Endothelial cell of umbilical vein (primary cell): Measurements from ENCODE around the gene MRC2. TPM values are rescaled to one million over a fixed set of nuclear protein-coding genes. Genes with fewer than 3 reads are reported as not detected.

ENCODE experiments used
- BruUV-seq: library from RNA; stranded (reverse); fragments of 400-500 nt; replicated peaks from 2 replicates; lab custom pipeline; 2021; lab: Mats Ljungman, UMichigan
- CTCF ChIA-PET: fragments of 300-600, 350-600 bp; sonication (Branson Sonifier 250); formaldehyde crosslinking; loops from one replicate; lab custom pipeline; 2021; ENCODE audit warnings: antibody characterized with exemption, inconsistent platforms; lab: Charles Lee
- POLR2A ChIA-PET: fragments of 300-600, 350-600 bp; sonication (Branson Sonifier 250); formaldehyde crosslinking; loops from one replicate; lab custom pipeline; 2021; ENCODE audit warnings: antibody characterized with exemption, inconsistent platforms; lab: Charles Lee
- DNase-seq: peaks from one replicate; pipeline ENCODE4 v3.0.0-alpha.2; 2011; ENCODE audit warnings: low read depth, low spot score
- FAIRE-seq: peaks from 2 replicates; lab custom pipeline; 2011; peaks lifted over from hg19 to GRCh38; lab: Jason Lieb, UNC
- H2AFZ ChIP-seq: 2 replicates; pipeline ENCODE4 v1.6.0; 2012; ENCODE audit warnings: low read depth, low read length, control low read depth, inconsistent platforms
- H3K27ac ChIP-seq: 2 replicates; pipeline ENCODE4 v1.5.1; 2011; ENCODE audit warnings: low read depth, mild to moderate bottlenecking, control low read depth, low read length, moderate library complexity; ENCODE audit not compliant: insufficient read depth
- H3K27me3 ChIP-seq, 2 experiments: 2 replicates each; pipeline versions ENCODE4 v1.6.0 to v1.6.1; 2011; ENCODE audit warnings: low read length in 2 of 2, mixed read lengths in 1 of 2; ENCODE audit not compliant: control insufficient read depth in 2 of 2, insufficient read depth in 2 of 2
- H3K36me3 ChIP-seq, 2 experiments: 2 replicates in 1 of 2; 3 replicates in 1 of 2; pipeline ENCODE4 v1.5.1; 2011; ENCODE audit warnings: low read length in 2 of 2, mild to moderate bottlenecking in 1 of 2, moderate library complexity in 1 of 2; ENCODE audit not compliant: control insufficient read depth in 2 of 2, insufficient read depth in 2 of 2; ENCODE audit errors: extremely low read depth in 1 of 2
- H3K4me1 ChIP-seq: 3 replicates; pipeline ENCODE4 v1.5.1; 2011; ENCODE audit warnings: mild to moderate bottlenecking, low read length; ENCODE audit not compliant: control insufficient read depth, insufficient read depth; ENCODE audit errors: extremely low read depth
- H3K4me2 ChIP-seq: 2 replicates; pipeline ENCODE4 v1.6.1; 2011; ENCODE audit warnings: low read length, control low read depth, mixed read lengths; ENCODE audit not compliant: insufficient read depth
- H3K4me3 ChIP-seq, 3 experiments: fragments of 200-600 bp in 1 of 3; sonication (generic), shearing (Covaris generic) in 1 of 3; replicated peaks in 1 of 3; 2 replicates each; pipeline ENCODE4 v1.5.1; 2011 to 2016; ENCODE audit warnings: control low read depth in 3 of 3, low read length in 3 of 3, mild to moderate bottlenecking in 2 of 3, inconsistent platforms in 1 of 3, low read depth in 1 of 3, moderate library complexity in 1 of 3; ENCODE audit not compliant: insufficient read depth in 1 of 3
- H3K79me2 ChIP-seq: 2 replicates; pipeline ENCODE4 v1.6.0; 2012; ENCODE audit warnings: low read length, inconsistent platforms; ENCODE audit not compliant: control insufficient read depth, insufficient read depth
- H3K9ac ChIP-seq: replicated peaks from 2 replicates; pipeline ENCODE3; 2011; ENCODE audit warnings: low read length, control low read depth; ENCODE audit not compliant: insufficient read depth; ENCODE audit errors: extremely low read depth
- H3K9me1 ChIP-seq: replicated peaks from 3 replicates; pipeline ENCODE4 v1.6.0; 2011; ENCODE audit warnings: mild to moderate bottlenecking, low read length; ENCODE audit not compliant: control insufficient read depth, insufficient read depth; ENCODE audit errors: extremely low read depth
- H3K9me3 ChIP-seq: replicated peaks from 2 replicates; pipeline ENCODE4 v1.5.1; 2012; ENCODE audit warnings: low read length, inconsistent platforms; ENCODE audit not compliant: control insufficient read depth, insufficient read depth
- H4K20me1 ChIP-seq: replicated peaks from 2 replicates; pipeline ENCODE3; 2011; ENCODE audit warnings: mild to moderate bottlenecking, low read length; ENCODE audit not compliant: control insufficient read depth, insufficient read depth; ENCODE audit errors: extremely low read depth
- CTCF ChIP-seq, 2 donors: IDR thresholded peaks; 1 replicate in 1 of 2; 2 replicates in 1 of 2; pipeline ENCODE4 v1.5.1; 2011; ENCODE audit warnings: low read length in 2 of 2, mild to moderate bottlenecking in 2 of 2, moderate library complexity in 2 of 2, control low read depth in 1 of 2, inconsistent platforms in 1 of 2, low read depth in 1 of 2; ENCODE audit not compliant: insufficient read depth in 1 of 2; ENCODE audit errors: extremely low read depth in 1 of 2
- EZH2 ChIP-seq: IDR thresholded peaks from 2 replicates; pipeline ENCODE4 v1.6.1; 2012; ENCODE audit warnings: borderline replicate concordance, low read depth, mild to moderate bottlenecking, moderate library complexity, low read length, inconsistent platforms; ENCODE audit not compliant: severe bottlenecking
- FOS ChIP-seq: IDR thresholded peaks from 2 replicates; pipeline ENCODE4 v1.6.1; 2011; ENCODE audit warnings: mild to moderate bottlenecking, low read length, moderate library complexity, borderline replicate concordance; ENCODE audit not compliant: insufficient read depth
- GATA2 ChIP-seq: IDR thresholded peaks from 2 replicates; pipeline ENCODE4 v1.7.0; 2011; ENCODE audit warnings: low read depth, mild to moderate bottlenecking, moderate library complexity, mixed read lengths, low read length; ENCODE audit not compliant: insufficient read length, insufficient read depth
- JUN ChIP-seq: IDR thresholded peaks from 2 replicates; pipeline ENCODE4 v1.6.1; 2011; ENCODE audit warnings: borderline replicate concordance, low read depth; ENCODE audit not compliant: insufficient read length, insufficient read depth
- MAX ChIP-seq: IDR thresholded peaks from 2 replicates; pipeline ENCODE4 v1.6.1; 2011; ENCODE audit not compliant: insufficient read depth, insufficient read length
- MYC ChIP-seq: IDR thresholded peaks from one replicate; pipeline ENCODE4 v1.6.1; 2011; ENCODE audit warnings: mild to moderate bottlenecking, low read depth, low read length
- dilution Hi-C: fragments of 300-500 bp; cut with MboI; formaldehyde crosslinking; loops from one replicate; pipeline ENCODE4 v1.15.0; 2019; ENCODE audit warnings: low sequenced_read_pairs; ENCODE audit not compliant: extremely low pct_ligation_motif_present
- intact Hi-C: fragments of 100-400 bp; cut with micrococcal nuclease; formaldehyde crosslinking; loops from one replicate; pipeline ENCODE4 v1.10.0; 2022
- polyA plus RNA-seq, 4 experiments: library from polyadenylated mRNA; depleted of rRNA in 3 of 4; stranded (reverse) in 3 of 4; unstranded in 1 of 4; fragments of >200 nt; gene quantifications; 2 replicates each; pipeline versions ENCODE4 v1.2.1 to v1.2.3, GENCODE V29; 2011 to 2012; ENCODE audit warnings: missing spikeins in 1 of 4
- total RNA-seq: library from RNA; stranded (reverse); gene quantifications from 2 replicates; pipeline ENCODE4 v1.2.3, GENCODE V29; 2021

MRC2 gene
- total and polyA plus RNA-seq, 2 donors (not counting 3 experiments of a cell fraction or from before 2014, with no cell fraction given) = 30.6 to 52.7 TPM

DNA sequence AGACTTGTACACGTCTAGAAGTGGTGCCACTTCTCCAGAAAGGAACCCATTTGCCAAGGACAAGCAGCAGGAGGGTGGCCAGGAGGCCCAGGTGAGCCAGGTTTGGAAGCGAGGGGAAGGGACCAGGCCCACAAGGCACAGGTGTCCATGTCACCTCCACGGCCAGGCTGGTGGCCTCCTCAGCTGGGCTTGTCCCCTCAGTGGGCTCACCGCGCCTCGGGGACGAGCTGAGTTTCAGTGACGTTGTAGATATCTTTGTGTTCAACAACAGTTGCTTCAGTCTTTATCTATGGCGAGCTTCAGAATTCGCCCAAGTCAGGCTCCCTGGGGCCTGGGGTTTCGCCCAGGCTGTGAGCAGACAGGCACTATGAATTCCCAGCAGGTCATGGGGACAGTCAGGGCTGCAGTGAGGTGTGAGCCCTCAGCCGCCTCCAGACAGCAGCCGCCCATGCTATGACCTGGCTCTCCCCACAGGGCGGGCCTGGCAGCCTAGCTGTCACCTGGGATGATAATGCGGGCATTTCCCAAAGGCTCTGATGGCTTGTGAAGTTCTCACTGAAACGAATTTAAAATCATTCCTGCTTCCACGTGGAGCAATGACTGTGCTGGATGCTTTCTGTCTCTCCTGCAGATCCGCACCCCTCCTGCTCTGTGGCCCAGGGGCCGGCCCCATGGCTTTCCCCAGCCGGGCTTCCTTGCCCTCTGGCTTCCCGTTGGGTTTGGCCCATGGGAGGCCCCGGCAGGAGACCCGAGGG, 89.5 kb downstream of the MRC2 start:
- Histone ChIP-seq H3K79me2 (no peaks in the 10 kb centered on the region), H3K4me1 (no peaks in the 10 kb centered on the region), H3K4me3 (no peak overlapping the region), H3K27ac (no peak overlapping the region), H3K9ac (no peak overlapping the region), H3K36me3 (no peaks in the 10 kb centered on the region), H3K9me3 (no peaks in the 10 kb centered on the region), H3K4me2 (no peak overlapping the region), H2AFZ (no peak overlapping the region), H3K9me1 (no peaks in the 10 kb centered on the region), H4K20me1 (no peaks in the 10 kb centered on the region), H3K27me3 (peaks cover 6 to 13% of the 10 kb centered on the region in 2 experiments)
- dilution Hi-C loops = no loop called here
- TF ChIP-seq MAX (no peak), EZH2 (no peak), GATA2 (no peak), FOS (no peak)
- no peak for FAIRE-seq
- BruUV-seq = no TSS peak
- DNase-seq = no peak
- intact Hi-C loops = no loop called here
- ChIA-PET CTCF (interaction anchor here (1.2 kb wide), 1 partner anchor 12 kb away, joined by 3 read pairs; no protein-coding TSS in a partner anchor), POLR2A (interaction anchor here (0.7 kb wide), 1 partner anchor 246 kb away, joined by 5 read pairs; no protein-coding TSS in a partner anchor)

DNA sequence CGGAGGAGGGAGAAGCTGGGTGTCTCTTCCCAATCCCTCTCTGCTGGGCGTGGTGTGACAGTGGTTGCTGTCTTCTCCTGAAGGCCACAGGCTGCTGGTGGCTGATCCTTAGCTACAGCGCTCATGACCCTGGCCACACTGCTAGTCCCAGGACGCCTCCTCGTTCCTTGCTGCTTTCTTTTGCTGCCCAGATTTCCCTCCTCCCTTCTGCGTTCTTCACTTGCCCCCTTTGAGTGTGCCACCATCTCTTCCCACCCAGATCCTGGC, 90.1 kb downstream of the MRC2 start:
- ChIA-PET CTCF (no interaction called here), POLR2A (no interaction called here)
- Histone ChIP-seq H3K9ac (no peak overlapping the region), H3K4me2 (no peak overlapping the region), H3K4me3 (no peak overlapping the region), H3K4me1 (no peaks in the 10 kb centered on the region), H2AFZ (no peak overlapping the region), H4K20me1 (no peaks in the 10 kb centered on the region), H3K9me3 (no peaks in the 10 kb centered on the region), H3K9me1 (no peaks in the 10 kb centered on the region), H3K79me2 (no peaks in the 10 kb centered on the region), H3K27ac (no peak overlapping the region), H3K36me3 (no peaks in the 10 kb centered on the region), H3K27me3 (peaks cover 6 to 10% of the 10 kb centered on the region in 2 experiments)
- dilution Hi-C loops = no loop called here
- intact Hi-C loops = no loop called here
- no peak for TF ChIP-seq JUN
- TF ChIP-seq MYC = no peak
- TF ChIP-seq CTCF (IDR thresholded peaks at IDR 0.05; ENCODE audit: extremely low read depth in 1 of 2, insufficient read depth in 1 of 2, low read depth in 1 of 2, low read length in 2 of 2) = no peak
- TF ChIP-seq GATA2 = no peak
- TF ChIP-seq EZH2 = no peak
- no peak for FAIRE-seq
- no peak for DNase-seq
- BruUV-seq = no TSS peak
